Activated CD8-positive, alpha-beta memory T cell treated with anti-CD3 and anti-CD28 coated beads, Interleukin-2, amount 50 U/mL, for 4 hours (primary cell): ENCODE data around the gene CNTNAP2.
"Not testable (repeated sequence)": the region's sequence is repeated elsewhere in the genome, so short reads cannot be mapped to it uniquely, and the experiment has no call there.

ENCODE experiments used
- DNase-seq: peaks from one replicate; pipeline ENCODE4 v3.0.0-alpha.2; 2020

The CNTNAP2 gene

DNA sequence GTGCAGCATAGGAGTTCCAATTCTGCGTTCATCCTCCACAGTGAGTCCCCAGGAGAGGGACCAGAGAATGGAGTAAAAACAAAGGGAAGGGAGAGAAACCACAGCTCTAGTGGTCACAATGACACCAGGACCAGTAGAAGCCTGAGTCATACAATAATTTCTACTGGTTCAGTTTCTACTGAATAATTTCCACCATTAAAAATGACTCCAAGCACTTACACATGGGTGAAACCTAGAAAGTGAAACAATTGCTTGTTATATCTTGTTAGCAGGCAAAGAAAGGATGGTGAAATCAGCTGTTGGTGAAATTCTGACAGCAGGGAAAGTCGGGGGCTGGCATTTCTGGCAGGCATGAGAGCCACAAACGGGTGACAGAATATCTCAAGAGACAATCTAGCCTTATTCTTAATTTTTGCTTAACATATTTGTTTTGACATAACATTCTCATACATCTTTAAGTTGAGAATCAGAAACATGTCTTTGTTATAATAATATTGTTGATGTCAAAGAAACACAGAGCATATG is 1408.2 kb downstream of the CNTNAP2 start:
- DNase-seq: no peak

DNA sequence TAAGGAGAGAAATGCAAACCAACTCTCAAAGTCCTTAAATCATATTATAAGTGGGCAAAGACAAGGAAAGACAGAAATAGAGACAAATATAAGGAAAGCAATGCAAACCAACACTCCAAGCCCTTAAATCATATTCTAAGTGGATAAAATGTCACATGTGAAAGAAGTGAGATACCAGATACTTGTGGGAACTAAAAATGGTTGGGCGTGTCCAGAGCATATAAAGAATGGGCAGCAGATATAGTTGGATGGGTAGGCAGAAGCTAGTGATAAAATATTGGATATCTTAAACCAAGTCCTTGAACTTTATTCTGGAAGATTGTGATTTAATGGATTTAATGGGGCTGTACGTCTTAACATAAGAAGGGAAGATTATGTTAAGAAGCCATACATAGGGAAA is 1408.7 kb downstream of the CNTNAP2 start:
- no peak for DNase-seq

DNA sequence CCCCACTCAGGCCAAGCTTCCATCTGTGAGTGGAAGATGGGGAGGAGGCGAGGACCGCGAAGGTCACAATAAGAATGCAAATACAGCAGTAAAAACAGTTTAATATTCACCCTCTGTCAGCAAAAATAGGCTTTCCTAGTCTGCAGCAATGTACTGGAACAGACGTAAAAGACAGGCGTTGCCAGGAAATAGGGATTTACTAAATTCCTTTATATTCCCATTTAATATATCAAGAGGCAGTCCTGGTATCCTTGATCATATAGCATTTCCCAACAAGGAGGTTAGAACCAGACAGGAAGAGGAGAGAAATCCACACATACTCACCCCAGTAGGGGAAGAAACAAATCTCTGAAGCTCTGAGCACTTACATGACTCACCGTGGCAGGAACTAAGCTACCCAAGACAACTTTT is 1419.1 kb downstream of the CNTNAP2 start:
- DNase-seq: no peak

DNA sequence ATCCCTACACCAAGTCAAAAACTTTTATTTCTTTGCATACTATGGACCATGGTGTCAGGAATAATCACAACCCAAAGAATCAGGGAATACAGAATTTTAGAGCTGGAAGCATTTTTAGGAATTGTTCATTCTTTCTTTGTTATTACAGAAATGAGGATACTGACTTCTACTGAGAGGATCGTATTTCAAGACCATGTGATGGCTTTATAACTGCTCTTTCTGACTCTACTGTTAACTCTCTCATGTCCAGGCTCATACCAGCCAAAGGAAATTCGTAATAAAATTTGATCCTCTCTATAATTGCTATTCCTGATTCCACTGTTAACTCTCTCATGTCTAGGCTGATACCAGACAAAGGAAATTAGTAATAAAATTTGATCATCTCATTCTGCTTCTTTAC is 1423.1 kb downstream of the CNTNAP2 start:
- no peak for DNase-seq

DNA sequence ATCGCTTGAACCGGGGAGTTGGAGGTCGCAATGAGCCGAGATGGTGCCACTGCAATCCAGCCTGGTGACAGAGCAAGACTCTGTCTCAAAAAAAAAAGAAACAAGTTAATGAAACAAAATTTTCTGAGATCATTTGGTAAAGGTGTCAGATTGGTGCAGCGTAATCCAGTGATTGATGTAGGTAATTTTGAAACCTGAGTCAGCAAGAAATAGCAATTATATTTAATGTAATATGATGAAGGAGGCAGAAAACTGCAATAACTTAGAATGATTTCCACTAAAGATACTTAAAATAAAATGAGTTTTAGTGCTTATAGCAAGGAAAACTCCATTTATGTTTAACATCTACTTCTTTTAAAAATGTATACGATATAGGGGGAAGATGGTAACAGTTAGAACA is 1424.1 kb downstream of the CNTNAP2 start:
- DNase-seq: no peak

DNA sequence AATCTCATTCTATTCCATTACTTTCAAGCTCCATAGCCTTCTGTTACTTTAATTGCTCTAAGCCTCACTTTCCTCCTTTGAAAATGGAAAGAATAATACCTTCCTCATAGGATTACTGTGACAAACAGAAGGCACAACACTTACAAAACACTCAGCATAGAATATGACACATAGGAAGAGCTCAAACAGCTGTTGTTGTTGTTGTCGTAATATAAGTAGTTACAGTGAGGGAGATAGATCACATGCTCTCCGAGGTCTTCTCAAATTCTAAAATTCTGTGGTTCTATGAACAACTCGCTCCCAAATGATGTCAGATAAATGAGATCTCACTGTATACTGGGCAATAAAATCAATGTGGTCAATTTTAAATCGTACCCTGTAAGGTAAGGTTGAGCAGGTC is 1424.7 kb downstream of the CNTNAP2 start:
- no peak for DNase-seq

DNA sequence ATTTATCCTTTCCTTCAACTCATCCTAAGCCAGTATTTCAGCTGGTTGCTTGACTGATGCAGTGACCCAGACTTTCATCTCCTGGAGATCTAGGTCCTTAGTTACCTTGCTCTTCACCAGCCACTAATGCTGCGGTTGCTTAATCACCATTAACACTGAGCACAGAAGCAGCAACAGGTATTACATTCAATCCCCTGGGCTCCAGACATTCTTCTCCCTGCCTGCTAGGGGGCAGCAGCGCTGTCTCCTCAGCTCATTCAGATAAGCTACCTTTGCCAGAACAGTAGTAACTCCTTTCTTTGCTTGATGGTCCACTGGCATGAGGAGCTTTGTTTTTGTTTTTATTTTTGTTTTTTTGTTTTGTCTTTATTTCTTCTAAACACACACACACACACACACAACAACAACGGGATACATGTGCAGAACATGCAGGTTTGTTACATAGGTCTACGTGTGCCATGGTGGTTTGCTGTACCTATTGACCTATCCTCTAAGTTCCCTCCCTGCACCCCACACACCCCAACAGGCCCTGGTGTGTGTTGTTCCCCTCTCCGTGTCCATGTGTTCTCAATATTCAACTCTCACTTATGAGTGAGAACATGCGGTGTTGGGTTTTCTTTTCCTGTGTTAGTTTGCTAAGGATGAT is 1430.8 kb downstream of the CNTNAP2 start:
- no peak for DNase-seq

DNA sequence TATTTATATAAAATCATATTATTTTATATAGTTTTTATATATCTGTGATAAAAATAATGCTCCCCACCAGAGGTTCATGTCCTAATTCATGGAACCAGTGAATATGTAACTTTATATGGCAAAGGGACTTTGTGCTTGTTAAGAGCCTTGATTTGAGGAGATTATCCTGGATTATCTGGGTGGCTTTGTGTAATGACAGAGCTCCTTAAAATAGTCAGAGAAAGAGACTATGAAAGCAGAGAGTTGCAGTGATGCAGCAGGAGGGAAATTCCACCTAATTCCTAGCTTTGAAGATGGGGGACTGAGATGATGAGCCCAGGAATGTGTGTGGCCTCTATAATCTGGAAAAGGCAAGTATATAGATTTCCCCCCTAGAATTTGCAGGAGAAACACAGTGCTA is 1439.7 kb downstream of the CNTNAP2 start:
- DNase-seq: no peak

DNA sequence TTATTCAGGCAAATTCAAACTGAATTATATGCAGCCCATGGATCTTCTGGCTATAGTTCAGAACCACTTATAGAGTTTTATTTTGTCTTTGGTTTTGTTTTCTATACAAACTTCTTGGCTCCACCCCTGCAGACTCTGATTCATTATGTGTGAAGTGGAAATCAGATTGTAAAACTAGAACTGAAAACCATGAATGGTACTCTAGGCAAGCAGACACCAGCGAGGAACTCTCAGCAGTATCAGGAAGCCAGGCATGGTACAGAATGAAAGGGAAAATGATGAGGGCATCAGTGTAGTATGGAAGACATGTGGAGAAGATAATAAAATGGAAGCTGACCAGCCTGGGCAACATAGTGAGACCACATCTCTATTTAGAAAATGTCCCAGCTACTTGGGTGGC is 1447.1 kb downstream of the CNTNAP2 start:
- DNase-seq: no peak

DNA sequence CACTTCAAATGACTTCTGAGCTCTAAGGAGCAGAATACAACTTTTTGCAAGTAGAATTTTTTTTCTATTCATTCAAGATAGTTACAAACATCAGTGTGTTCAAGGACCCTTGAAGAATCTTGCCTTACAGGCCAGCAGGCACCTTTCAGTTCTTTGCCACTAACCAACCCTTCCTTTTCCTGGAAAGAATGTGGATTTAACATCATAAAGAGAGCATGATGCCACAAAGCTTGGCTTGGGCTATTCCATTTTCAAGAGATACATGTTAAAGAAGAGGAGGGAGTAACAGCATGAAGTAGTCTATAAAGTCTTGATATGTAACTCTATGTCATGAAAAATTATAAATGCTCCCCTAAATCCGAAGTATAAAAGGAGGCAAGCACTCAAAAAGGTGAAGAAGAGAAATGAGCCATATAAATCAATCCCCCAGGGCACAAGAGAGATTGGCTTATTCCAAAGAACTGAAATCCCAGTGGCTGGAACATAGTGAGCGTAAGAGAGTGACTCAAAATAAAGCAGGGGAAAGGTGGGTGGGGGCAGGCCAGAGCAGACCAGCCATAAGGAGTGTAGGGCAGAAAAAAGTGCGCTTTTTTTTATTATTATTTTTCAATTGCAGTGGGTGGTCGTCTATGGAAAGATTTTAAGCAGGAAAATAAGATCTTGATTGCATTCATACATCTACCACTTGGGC is 1448.3 kb downstream of the CNTNAP2 start:
- no peak for DNase-seq

DNA sequence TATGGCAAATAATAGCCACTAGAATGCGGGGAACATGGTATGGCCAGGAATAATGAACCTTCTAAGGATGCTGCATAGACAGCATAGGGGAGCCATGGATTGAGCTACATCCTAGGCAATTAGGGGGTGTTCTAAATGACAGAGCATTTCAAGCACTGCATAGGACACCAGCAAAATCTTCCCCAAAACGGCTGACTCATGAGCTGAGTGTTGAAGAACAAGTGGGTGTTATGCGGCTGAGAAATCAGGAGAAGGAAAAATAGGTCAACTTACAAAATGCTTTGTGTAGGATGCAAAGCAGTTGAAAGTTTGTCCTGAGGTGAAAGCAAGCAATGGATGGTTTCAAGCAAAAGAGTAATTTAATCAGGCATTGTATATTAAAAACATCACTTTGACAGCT is 1450.4 kb downstream of the CNTNAP2 start:
- DNase-seq: no peak

DNA sequence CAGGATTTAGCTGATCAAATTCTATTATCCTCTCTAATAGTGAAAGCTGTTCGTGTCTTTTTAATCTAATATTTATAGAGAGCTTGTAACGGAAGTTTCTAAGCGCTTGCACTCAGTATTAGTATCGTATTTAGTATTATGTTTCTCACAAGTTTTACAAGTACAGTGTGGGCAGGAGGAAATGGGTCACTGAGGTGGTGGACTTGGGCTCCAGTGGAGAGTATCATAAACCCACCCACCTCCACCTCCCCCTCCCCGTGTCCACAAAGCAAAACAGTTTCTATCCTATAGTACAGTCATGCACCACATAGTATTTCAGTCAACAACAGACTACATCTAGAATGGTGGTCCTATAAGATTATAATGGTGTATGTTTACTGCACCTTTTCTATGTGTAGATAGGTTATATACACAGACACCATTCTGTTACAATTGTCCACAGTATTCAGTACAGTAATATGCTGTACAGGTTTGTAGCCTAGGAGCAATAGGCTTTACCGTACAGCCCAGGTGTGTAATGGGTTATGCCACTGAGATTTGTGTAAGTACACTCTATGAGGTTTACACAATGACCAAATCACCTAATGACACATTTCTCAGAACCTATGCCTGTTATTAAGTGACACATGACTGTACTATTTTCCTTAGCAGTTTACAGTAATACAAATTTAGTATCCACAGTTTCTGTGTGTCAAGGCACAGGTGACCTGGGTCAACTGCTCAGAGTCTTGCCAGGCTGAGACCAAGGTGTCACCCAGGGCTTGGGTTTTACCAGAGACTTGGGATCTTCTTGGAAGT is 1452.7 kb downstream of the CNTNAP2 start:
- no peak for DNase-seq

DNA sequence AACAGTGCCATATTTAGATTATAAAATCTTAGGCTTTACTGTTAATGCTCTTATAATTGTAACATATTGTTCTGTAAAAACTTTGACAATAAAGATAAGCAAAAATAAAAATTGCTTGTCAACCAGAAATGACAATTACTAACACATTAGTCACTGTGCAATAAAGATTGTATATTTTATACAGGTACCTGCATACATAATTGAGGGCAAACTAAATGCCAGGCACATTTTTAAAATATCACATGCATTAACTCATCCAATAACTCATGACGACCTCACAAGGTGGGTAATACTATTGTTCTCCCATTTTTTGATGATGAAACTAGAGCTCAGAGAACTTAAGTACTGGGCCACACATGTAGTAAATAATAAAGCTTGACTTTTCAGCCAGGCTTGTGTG is 1453.8 kb downstream of the CNTNAP2 start:
- DNase-seq: no peak

DNA sequence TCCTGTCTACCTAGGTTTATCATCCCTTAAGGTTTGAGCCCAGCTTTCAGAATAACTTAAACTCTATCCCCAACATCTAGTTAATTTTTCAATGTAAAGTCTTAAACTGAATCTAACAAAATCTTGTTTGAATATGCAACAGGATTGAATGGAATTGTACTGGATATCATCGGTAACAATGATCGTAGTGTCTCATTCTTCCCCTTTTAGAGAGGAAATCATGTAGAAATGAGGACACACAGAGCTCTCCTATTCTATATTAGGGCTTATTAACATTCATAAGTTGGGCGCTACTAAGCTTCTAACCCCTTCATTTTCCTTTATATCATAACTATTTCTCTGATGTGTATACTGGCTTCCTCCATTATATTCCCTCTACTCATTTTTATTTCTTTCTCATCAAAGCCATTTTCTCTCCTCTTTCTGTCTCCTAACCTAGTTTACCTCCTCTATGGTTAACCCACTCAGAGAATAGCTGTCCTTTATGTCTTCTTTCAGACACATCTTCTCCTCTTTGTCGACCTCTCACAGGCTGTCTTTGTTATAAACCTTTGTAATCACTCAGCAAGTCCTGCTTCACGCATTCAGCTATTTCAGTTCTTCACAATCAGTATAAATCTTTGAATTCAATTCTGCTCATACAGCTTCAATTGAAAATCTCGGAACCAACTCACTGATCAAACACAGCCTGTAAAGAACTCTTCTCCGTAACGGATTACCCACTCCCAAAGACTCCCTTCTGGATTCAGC is 1455.0 kb downstream of the CNTNAP2 start:
- no peak for DNase-seq

DNA sequence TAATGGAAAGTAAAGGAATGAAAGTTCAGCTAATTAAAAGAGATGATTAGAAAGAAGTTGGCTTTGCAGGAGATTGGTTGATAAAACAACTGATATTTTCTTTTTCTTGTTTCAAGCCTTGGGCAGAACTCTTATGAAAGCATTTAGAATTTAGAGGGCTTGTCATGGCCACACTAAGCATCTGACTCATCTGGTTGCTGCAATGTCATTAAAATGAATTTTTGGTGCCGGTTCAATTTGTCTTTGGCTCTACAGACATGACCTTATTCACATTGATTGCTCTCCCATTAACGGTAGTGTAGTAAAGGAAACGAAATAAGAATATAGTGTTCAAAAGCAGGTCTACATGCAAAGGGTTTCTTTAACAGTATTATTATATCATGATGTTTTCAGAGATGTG is 1461.6 kb downstream of the CNTNAP2 start:
- no peak for DNase-seq

DNA sequence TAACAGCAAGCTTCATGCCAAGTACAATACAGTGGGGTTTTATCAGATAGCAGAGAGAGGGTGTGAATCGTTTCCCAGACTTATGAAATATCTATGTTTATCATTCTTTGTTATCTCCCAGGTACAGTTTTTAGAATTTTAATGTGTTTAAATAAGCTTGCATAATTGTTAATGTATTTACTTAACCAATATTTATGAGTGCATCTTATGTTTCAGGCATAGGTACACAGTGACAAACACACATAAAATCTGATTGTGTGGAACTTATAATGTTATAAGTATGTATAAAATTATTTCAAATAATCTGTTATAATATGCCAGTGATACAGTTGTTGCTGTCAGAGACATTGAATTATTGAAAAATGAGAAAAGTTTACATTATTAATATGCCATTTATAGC is 1462.5 kb downstream of the CNTNAP2 start:
- DNase-seq: no peak

DNA sequence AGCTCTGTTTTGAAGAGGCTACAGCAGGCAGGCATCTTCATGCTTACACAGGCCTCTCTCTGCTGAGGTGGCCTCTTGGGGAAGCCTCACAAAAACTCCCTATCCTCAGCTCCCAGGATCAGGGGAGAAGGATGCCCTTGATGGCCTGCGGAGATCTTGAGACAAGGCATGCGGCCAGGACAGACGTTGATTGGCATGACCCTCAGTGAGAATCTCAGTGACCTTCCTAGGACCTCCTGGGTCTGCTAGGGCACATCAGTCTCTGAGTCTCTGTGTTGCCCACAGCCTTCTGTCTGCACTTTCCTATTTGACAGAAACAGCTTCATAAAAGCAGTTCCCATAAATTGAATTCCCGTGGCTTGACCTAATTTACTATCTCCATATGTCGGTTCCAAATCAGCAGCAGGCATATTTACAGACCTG is 1468.2 kb downstream of the CNTNAP2 start:
- no peak for DNase-seq

DNA sequence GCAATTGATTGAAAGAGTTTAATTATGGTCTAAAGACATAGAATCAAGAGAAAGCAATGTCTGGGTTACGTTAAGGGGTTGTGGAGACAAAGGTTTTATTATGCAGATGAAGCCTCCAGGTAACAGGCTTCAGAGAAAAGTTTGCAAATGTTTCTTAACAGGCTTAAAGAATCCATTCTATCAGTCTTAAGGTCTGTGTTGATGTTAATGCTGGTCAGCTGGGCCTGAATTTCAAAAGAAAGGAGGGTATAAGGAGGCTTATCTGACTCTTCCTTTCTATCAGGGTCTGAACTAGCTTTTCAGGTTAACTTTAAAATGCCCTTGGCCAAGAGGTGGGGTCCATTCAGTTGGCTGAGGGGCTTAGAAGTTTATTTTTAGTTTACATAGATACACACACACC is 1469.5 kb downstream of the CNTNAP2 start:
- DNase-seq: no peak

DNA sequence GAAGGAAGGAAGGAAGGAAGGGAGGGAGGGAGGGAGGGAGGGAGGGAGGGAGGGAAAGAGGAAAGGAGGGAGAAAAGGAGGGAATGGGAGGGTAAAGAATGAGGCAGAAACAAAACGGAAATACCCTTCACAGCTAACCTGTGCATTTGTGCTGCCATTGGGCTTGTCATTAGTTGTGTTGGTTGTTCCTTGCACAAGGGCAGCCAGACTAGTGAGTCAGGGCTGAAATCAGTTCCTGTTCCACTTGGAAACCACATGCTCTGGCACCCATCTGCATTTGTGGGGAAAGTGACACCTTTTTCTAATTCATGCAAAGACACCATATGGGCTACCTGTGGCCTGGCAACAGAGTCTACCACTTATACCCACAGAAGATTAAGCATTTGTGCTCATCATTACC is 1469.9 kb downstream of the CNTNAP2 start:
- no peak for DNase-seq

DNA sequence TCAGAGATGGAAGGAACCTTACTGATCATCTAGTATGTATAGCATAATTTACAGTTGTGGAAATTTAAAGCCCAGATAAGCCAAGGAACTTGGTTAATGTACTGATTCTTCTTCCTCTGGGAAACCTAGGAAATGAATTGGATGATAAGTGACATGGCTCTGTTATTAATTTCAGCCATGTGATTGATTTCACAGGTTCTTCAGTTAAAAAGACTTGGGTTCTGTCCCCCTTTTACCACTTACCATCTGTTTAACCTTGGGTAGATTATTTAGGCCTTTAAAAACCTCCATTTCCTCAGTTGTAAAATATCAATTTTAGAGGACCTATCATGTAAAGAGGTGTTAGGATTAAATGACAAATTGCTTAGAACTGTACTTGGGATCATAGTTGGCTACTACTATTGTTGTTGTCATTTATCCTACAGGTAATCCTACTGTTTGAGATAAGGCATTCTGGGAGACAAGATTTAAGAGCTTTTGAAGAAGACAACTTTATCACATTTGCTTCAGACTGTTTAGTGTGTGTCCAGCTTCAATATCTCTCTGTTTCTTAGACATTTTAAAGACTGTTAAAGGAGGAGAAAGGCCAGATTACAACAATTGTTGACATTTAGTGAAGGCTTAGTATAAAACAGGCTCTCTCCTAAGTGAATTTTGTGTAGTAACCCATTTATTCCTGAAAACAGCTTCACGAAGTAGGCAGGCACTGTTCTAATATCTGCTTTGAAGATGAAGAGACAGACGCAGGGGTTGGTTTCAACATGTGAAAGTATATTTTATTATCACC is 1476.9 kb downstream of the CNTNAP2 start:
- no peak for DNase-seq

DNA sequence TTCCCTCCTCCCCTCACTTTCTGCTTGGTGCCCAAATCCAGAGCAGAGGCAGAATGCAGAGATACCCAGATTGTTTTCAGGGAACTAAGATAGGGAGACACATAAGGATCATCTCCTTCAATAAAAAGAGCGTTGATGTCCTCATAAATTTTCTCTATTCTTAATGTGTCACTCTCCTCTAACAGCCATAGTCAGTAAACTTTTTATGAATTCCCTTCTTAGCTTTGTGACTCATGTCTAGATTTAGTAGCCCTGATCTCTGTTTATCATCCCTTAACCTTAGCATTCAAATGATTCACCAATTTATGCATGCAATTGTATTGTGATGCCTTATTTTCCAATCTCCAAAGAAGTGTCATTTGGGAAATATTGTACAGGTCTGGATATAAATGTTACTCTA is 1478.4 kb downstream of the CNTNAP2 start:
- no peak for DNase-seq

DNA sequence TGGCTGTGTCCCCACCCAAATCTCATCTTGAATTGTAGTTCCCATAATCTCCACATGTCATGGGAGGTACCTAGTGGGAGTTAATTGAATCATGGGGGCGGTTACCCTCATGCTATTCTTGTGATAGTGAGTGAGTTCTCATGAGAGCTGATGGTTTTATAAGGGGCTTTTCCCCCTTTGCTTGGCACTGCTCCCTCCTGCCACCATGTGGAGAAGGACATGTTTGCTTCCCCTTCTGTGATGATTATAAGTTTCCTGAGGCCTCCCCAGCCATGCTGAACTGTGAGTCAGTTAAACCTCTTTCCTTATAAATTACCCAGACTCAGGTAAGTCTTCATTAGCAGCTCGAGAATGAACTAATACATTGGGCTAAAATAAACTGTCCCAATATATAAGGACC is 1482.1 kb downstream of the CNTNAP2 start:
- DNase-seq: not testable (repeated sequence)
